Kidney (tissue), 14 donors: Measurements from ENCODE around the gene NTRK1. TPM values are rescaled to one million over a fixed set of nuclear protein-coding genes. Genes with fewer than 3 reads are reported as not detected.

Experiments
- DNase-seq, 5 donors: peaks; one replicate each; pipeline ENCODE4 v3.0.0-alpha.2; 2013 to 2020
- FAIRE-seq: peaks from 2 replicates; lab custom pipeline; 2012; peaks lifted over from hg19 to GRCh38; lab: Jason Lieb, UNC
- H3K27ac ChIP-seq, 2 donors: one replicate each; pipeline ENCODE4 v1.7.0; 2013; ENCODE audit warnings: low read depth in 2 of 2, low read length in 2 of 2, inconsistent platforms in 1 of 2
- H3K27me3 ChIP-seq: one replicate; pipeline ENCODE4 v1.7.1; 2013; ENCODE audit warnings: low read length, inconsistent platforms; ENCODE audit not compliant: control insufficient read depth, insufficient read depth
- H3K36me3 ChIP-seq, 3 donors: one replicate each; pipeline versions ENCODE4 v1.7.0 to v1.7.1; 2013; ENCODE audit warnings: low read length in 3 of 3, control low read depth in 1 of 3, inconsistent platforms in 1 of 3; ENCODE audit not compliant: insufficient read depth in 3 of 3, control insufficient read depth in 2 of 3
- H3K4me1 ChIP-seq, 3 donors: one replicate each; pipeline versions ENCODE4 v1.7.0 to v1.7.1; 2013; ENCODE audit warnings: low read length in 3 of 3, inconsistent platforms in 1 of 3, low read depth in 1 of 3; ENCODE audit not compliant: control insufficient read depth in 2 of 3, insufficient read depth in 2 of 3
- H3K4me3 ChIP-seq, 3 donors: one replicate each; pipeline versions ENCODE4 v1.7.0 to v1.8.1; 2013; ENCODE audit warnings: low read length in 3 of 3, control low read depth in 1 of 3, inconsistent platforms in 1 of 3
- H3K9ac ChIP-seq, 3 donors: one replicate each; pipeline versions ENCODE4 v1.7.0 to v1.7.1; 2013; ENCODE audit warnings: low read length in 3 of 3, control low read depth in 1 of 3, inconsistent platforms in 1 of 3
- H3K9me3 ChIP-seq, 3 donors: one replicate each; pipeline versions ENCODE4 v1.7.0 to v1.7.1; 2013; ENCODE audit warnings: low read length in 3 of 3, control low read depth in 1 of 3, inconsistent platforms in 1 of 3; ENCODE audit not compliant: control insufficient read depth in 2 of 3, insufficient read depth in 1 of 3
- intact Hi-C: fragments of 100-400 bp; cut with DNase I; formaldehyde crosslinking; loops from one replicate; pipeline ENCODE4 v1.11.1; 2022
- polyA plus RNA-seq: library from polyadenylated mRNA; stranded (reverse); fragments of 350-450 nt; fragmentation: Illumina TruSeq; extraction: RNeasy Lipid Tissue Mini Kit (QIAGEN cat#74804); gene quantifications from one replicate; pipeline ENCODE4 v1.2.3, GENCODE V29; 2014; ENCODE audit warnings: low read depth, low replicate concordance; ENCODE audit not compliant: insufficient read depth
- total RNA-seq: library from RNA; stranded (reverse); fragmentation: NEBNext Ultra II Directional; extraction: Animal tissue kit (Norgen Biotek cat#: 25700); gene quantifications from one replicate; pipeline ENCODE4 v1.2.1, GENCODE V29; 2021
- TF ChIP-seq, protein P1 (sequence below): IDR thresholded peaks from 3 replicates; pipeline ENCODE4 v1.5.1; 2012; ENCODE audit warnings: mild to moderate bottlenecking, moderate library complexity, borderline replicate concordance; ENCODE audit not compliant: insufficient read depth; ENCODE audit errors: extremely low read depth
- donor health status: control.
- donor health status: control.
- donor health status: control.
- donor health status: control.
- donor health status: control.
- donor health status: DM: yes; HTN: yes; CAD: no.
- donor health status: Normal renal cell carcinoma (clear cell type).

NTRK1 gene
- total and polyA plus RNA-seq, 2 donors from 2014 or later, result 1.0 to 1.3 TPM

DNA sequence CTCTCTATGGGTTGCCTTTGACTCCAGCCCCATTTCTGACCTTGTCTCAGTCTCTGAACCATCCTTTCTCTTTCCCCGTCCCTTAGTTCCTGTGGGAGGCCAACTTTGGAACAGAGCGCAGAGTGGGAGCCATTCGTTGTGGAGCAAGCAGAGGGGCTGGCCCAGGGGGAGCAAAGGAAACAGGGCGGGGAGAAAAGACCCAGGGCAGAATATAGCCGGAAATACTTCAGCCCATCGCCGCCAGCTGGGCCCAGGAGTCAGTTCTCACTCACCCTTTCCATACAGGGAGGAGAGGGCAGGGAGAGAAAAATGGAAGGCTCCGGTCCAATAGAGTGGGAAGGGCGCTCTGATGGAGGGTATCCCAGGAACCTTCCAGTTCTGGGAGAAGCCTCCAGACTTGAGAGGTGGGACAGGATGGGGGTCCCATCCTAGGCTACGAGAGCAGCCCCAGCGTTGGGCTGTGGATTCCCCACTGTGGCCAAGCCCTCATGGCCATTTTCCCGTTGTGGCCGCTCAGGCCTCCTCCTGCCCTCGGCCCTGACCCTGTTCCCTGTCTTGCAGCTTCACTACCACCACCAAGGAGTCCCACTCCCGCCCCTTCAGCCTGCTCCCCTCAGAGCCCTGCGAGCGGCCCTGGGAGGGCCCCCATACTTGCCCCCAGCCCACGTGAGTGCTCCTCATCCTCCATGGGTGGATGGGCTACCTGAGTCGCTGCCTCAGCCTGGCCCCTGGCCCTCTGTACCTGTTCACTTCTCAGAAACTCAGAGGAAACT, 43.7 kb downstream of the NTRK1 start:
- peak in 2 of 5 donors; percentile 68 to 72 for DNase-seq
- H3K9me3 ChIP-seq, result no peaks in the 10 kb centered on the region
- no peaks in the 10 kb centered on the region for H3K27me3 ChIP-seq
- H3K4me1 ChIP-seq, result peaks cover 0 to 25% (median 0%) of the 10 kb centered on the region in 3 donors
- H3K4me3 ChIP-seq, result no peak overlapping the region
- intact Hi-C loops, result no loop called here
- H3K9ac ChIP-seq, result no peak overlapping the region
- TF ChIP-seq, protein P1, sequence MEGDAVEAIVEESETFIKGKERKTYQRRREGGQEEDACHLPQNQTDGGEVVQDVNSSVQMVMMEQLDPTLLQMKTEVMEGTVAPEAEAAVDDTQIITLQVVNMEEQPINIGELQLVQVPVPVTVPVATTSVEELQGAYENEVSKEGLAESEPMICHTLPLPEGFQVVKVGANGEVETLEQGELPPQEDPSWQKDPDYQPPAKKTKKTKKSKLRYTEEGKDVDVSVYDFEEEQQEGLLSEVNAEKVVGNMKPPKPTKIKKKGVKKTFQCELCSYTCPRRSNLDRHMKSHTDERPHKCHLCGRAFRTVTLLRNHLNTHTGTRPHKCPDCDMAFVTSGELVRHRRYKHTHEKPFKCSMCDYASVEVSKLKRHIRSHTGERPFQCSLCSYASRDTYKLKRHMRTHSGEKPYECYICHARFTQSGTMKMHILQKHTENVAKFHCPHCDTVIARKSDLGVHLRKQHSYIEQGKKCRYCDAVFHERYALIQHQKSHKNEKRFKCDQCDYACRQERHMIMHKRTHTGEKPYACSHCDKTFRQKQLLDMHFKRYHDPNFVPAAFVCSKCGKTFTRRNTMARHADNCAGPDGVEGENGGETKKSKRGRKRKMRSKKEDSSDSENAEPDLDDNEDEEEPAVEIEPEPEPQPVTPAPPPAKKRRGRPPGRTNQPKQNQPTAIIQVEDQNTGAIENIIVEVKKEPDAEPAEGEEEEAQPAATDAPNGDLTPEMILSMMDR, result no peak
- no peak for FAIRE-seq
- H3K27ac ChIP-seq, result no peak overlapping the region
- H3K36me3 ChIP-seq, result no peaks in the 10 kb centered on the region

GRCh38 chr1:156905176-156905575, 44.5 kb downstream of the NTRK1 start:
- no peak overlapping the region for H3K9ac ChIP-seq
- H3K9me3 ChIP-seq, result no peaks in the 10 kb centered on the region
- TF ChIP-seq, protein P1, result no peak
- no peak overlapping the region for H3K4me3 ChIP-seq
- peaks cover 0 to 24% (median 0%) of the 10 kb centered on the region in 3 donors for H3K4me1 ChIP-seq
- no peaks in the 10 kb centered on the region for H3K27me3 ChIP-seq
- no peak overlapping the region for H3K27ac ChIP-seq
- H3K36me3 ChIP-seq, result no peaks in the 10 kb centered on the region
- DNase-seq, result peak in 1 of 5 donors; percentile 55
- intact Hi-C loops, result no loop called here
- FAIRE-seq, result no peak

GRCh38 chr1:156905651-156906050, 45.0 kb downstream of the NTRK1 start:
- Histone ChIP-seq H3K9me3 (no peaks in the 10 kb centered on the region), H3K27me3 (no peaks in the 10 kb centered on the region), H3K36me3 (no peaks in the 10 kb centered on the region), H3K4me1 (peaks cover 0 to 24% (median 0%) of the 10 kb centered on the region in 3 donors), H3K9ac (no peak overlapping the region), H3K4me3 (no peak overlapping the region), H3K27ac (no peak overlapping the region)
- intact Hi-C loops, result no loop called here
- TF ChIP-seq, protein P1, result no peak
- FAIRE-seq (no peak), DNase-seq (no peak)
